K562 (cell line): ENCODE data around the gene GEMIN4. TPM values are rescaled to one million over a fixed set of nuclear protein-coding genes. Genes with fewer than 3 reads are reported as not detected.

Experiments
- ATAC-seq: fragments of 200-7000 bp; cut with Tn5 transposase; 3 replicates; pipeline ENCODE4 v1.9.1; 2020; ENCODE audit warnings: moderate library complexity
- BruUV-seq: library from RNA; stranded (reverse); fragments of 400-500 nt; replicated peaks from 2 replicates; lab custom pipeline; 2021; lab: Mats Ljungman, UMichigan
- CTCF ChIA-PET: fragments of 300-600 bp; formaldehyde crosslinking; extraction: SDS; loops from one replicate; lab custom pipeline; 2021; ENCODE audit warnings: low intra/inter-chr PET ratio; lab: Yijun Ruan, JAX
- POLR2A ChIA-PET: fragments of 300-600, 350-650 bp; sonication (Branson Sonifier 250); formaldehyde crosslinking; extraction: SDS; loops from one replicate; lab custom pipeline; 2021; ENCODE audit warnings: antibody characterized with exemption, inconsistent platforms; lab: Yijun Ruan, JAX
- DNase-seq, 4 experiments: peaks; one replicate each; pipeline versions ENCODE4 v3.0.0 to v3.0.0-alpha.2; 2011 to 2018; ENCODE audit warnings: low spot score in 3 of 4, mixed read lengths in 3 of 4; ENCODE audit errors: extremely low read depth in 1 of 4
- FAIRE-seq: peaks from 2 replicates; lab custom pipeline; 2011; peaks lifted over from hg19 to GRCh38; lab: Jason Lieb, UNC
- H2AFZ ChIP-seq: 2 replicates; pipeline ENCODE4 v1.6.0; 2011; ENCODE audit warnings: low read depth, low read length, control low read depth, inconsistent platforms
- H3K27ac ChIP-seq: fragments of 200-600 bp; 3 replicates; pipeline ENCODE4 v1.8.0; 2011; ENCODE audit warnings: low read depth, mild to moderate bottlenecking, control low read depth, inconsistent platforms, low read length, moderate library complexity, mixed read lengths; ENCODE audit errors: extremely low read depth
- H3K27me3 ChIP-seq, 2 experiments: fragments of 300-600 bp in 1 of 2; 2 replicates in 1 of 2; 3 replicates in 1 of 2; pipeline versions ENCODE4 v1.6.0 to v1.8.0; 2011; ENCODE audit warnings: inconsistent platforms in 2 of 2, low read length in 2 of 2, mild to moderate bottlenecking in 1 of 2, mixed read lengths in 1 of 2, moderate library complexity in 1 of 2; ENCODE audit not compliant: control insufficient read depth in 2 of 2, insufficient read depth in 2 of 2
- H3K36me3 ChIP-seq: fragments of 300-600 bp; 3 replicates; pipeline ENCODE4 v1.8.0; 2011; ENCODE audit warnings: mild to moderate bottlenecking, low read length, inconsistent platforms; ENCODE audit not compliant: control insufficient read depth, insufficient read depth
- H3K4me1 ChIP-seq, 2 experiments: fragments of 200-600 bp in 1 of 2; replicated peaks in 1 of 2; 2 replicates in 1 of 2; 3 replicates in 1 of 2; pipeline versions ENCODE4 v1.5.1 to v1.8.0; 2011; ENCODE audit warnings: inconsistent platforms in 2 of 2, low read length in 2 of 2, mild to moderate bottlenecking in 1 of 2, mixed read lengths in 1 of 2, moderate library complexity in 1 of 2; ENCODE audit not compliant: control insufficient read depth in 2 of 2, insufficient read depth in 2 of 2
- H3K4me2 ChIP-seq: 2 replicates; pipeline ENCODE4 v1.6.1; 2011; ENCODE audit warnings: low read length, control low read depth, inconsistent platforms, mixed read lengths; ENCODE audit not compliant: insufficient read depth
- H3K4me3 ChIP-seq: fragments of 200-600 bp; sonication (generic), shearing (Covaris generic); 2 replicates; pipeline ENCODE4 v1.5.1; 2016; ENCODE audit warnings: control low read depth, inconsistent platforms
- H3K79me2 ChIP-seq: fragments of 200-600 bp; 3 replicates; pipeline ENCODE4 v1.8.0; 2011; ENCODE audit warnings: low read length, inconsistent platforms; ENCODE audit not compliant: control insufficient read depth, insufficient read depth
- H3K9ac ChIP-seq, 2 experiments: 2 replicates each; pipeline versions ENCODE4 v1.6.0 to v1.6.1; 2011; ENCODE audit warnings: low read depth in 2 of 2, low read length in 2 of 2, control low read depth in 1 of 2, inconsistent platforms in 1 of 2, mild to moderate bottlenecking in 1 of 2, mixed read lengths in 1 of 2; ENCODE audit not compliant: insufficient read depth in 1 of 2
- H3K9me1 ChIP-seq: one replicate; pipeline ENCODE4 v1.6.0; 2011; ENCODE audit warnings: inconsistent platforms, mild to moderate bottlenecking, low read length, moderate library complexity; ENCODE audit not compliant: control insufficient read depth, insufficient read depth
- H3K9me3 ChIP-seq: replicated peaks from 2 replicates; pipeline ENCODE4 v1.5.1; 2011; ENCODE audit warnings: low read depth, low read length, inconsistent platforms; ENCODE audit not compliant: control insufficient read depth, insufficient read depth
- H4K20me1 ChIP-seq: replicated peaks from 2 replicates; pipeline ENCODE4 v1.6.1; 2011; ENCODE audit warnings: low read length, inconsistent platforms, mixed read lengths; ENCODE audit not compliant: control insufficient read depth, insufficient read depth
- ZNF239 ChIP-seq: fragments of 250-450 bp; sonication (Bioruptor Pico); IDR thresholded peaks from 2 replicates; pipeline ENCODE4 v1.4.0; 2020; ENCODE audit warnings: mild to moderate bottlenecking
- ZNF766 ChIP-seq: fragments of 200-800 bp; sonication (Bioruptor generic); conservative IDR thresholded peaks from 2 replicates; pipeline ENCODE4 v1.6.1; 2016; ENCODE audit warnings: missing genetic modification characterization, missing compliant biosample characterization
- WGBS: fragments of 100-300 bp; shearing (Covaris generic); methylation state at CpG from one replicate; pipeline ENCODE4 v1.1.6; 2016; ENCODE audit warnings: low coverage, mixed read lengths; ENCODE audit not compliant: insufficient coverage; ENCODE audit errors: missing lambda C conversion rate; 5-methylcytosine and 5-hydroxymethylcytosine counted together
- in situ Hi-C: fragments of 300-500 bp; cut with MboI; formaldehyde crosslinking; loops from 4 replicates; pipeline ENCODE4 v1.15.0; 2018; ENCODE audit warnings: inconsistent platforms, mixed read lengths
- intact Hi-C: fragments of 100-400 bp; cut with micrococcal nuclease; formaldehyde crosslinking; loops from 2 replicates; pipeline ENCODE4 v1.14.2; 2022
- polyA plus RNA-seq, 8 experiments: library from polyadenylated mRNA; depleted of rRNA in 4 of 8; stranded (reverse) in 5 of 8; unstranded in 3 of 8; fragments of >200 nt; fragmentation: Nextera tagmentation in 2 of 8; fragmentation: Illumina TruSeq in 1 of 8; extraction: Ambion mirVana in 2 of 8; extraction: Trizol in 1 of 8; gene quantifications; 2 replicates each; pipeline versions ENCODE4 v1.2.1 to v1.2.3, GENCODE V29; 2011 to 2014; ENCODE audit warnings: inconsistent platforms in 1 of 8, missing spikeins in 1 of 8
- total RNA-seq, 7 experiments: library from RNA; depleted of rRNA in 6 of 7; stranded (reverse); fragments of >200 nt in 6 of 7; fragmentation: Illumina TruSeq in 2 of 7; extraction: Trizol in 2 of 7; gene quantifications; 2 replicates each; pipeline versions ENCODE4 v1.2.1 to v1.2.3, GENCODE V29; 2011 to 2021; ENCODE audit warnings: low replicate concordance in 1 of 7
- TF ChIP-seq, protein P1 (sequence below): fragments of 450-650 bp; formaldehyde crosslinking; IDR thresholded peaks from 2 replicates; pipeline ENCODE4 v1.4.0; 2020; ENCODE audit warnings: mild to moderate bottlenecking, mixed read lengths
- TF ChIP-seq, protein P2 (sequence below), 3 experiments: IDR thresholded peaks in 2 of 3; conservative IDR thresholded peaks in 1 of 3; 2 replicates each; pipeline ENCODE4 v1.5.1; 2011 to 2012; ENCODE audit warnings: low read length in 3 of 3, mild to moderate bottlenecking in 3 of 3, control low read depth in 2 of 3, improper control_type of control experiment in 1 of 3, inconsistent platforms in 1 of 3, low read depth in 1 of 3, mixed read lengths in 1 of 3, moderate library complexity in 1 of 3; ENCODE audit not compliant: insufficient read depth in 2 of 3
- TF ChIP-seq, protein P3 (sequence below): fragments of 200-800 bp; sonication (Bioruptor generic); IDR thresholded peaks from 2 replicates; pipeline ENCODE4 v1.6.1; 2017; ENCODE audit warnings: missing genetic modification characterization, missing compliant biosample characterization

GEMIN4 gene
- total and polyA plus RNA-seq, 9 of the 15 experiments (the other 6 are each of a cell fraction or from before 2014, with no cell fraction given): 1.8 to 42.5 (median 10.8) TPM

- no peak for ATAC-seq
- Histone ChIP-seq H3K9ac (no peak overlapping the region), H3K27ac (no peak overlapping the region), H4K20me1 (no peaks in the 10 kb centered on the region), H3K4me3 (no peak overlapping the region; the same call in 1 of the 2 replicates), H2AFZ (no peak overlapping the region), H3K36me3 (peaks cover 52% of the 10 kb centered on the region; the same call in 2 of the 3 replicates), H3K9me3 (no peaks in the 10 kb centered on the region), H3K27me3 (no peaks in the 10 kb centered on the region), H3K79me2 (peaks cover 56% of the 10 kb centered on the region), H3K4me1 (peaks cover 4 to 9% of the 10 kb centered on the region in 2 experiments; a peak in 3 of 5 replicates), H3K9me1 (no peaks in the 10 kb centered on the region), H3K4me2 (peak overlapping the region; percentile 17; the same call in 1 of the 2 replicates)
- WGBS: 63% methylated on average over 3 of the region's 3 CpGs
- FAIRE-seq: no peak
- in situ Hi-C loops (no loop called here), intact Hi-C loops (no loop called here)
- TF ChIP-seq ZNF766 (CRISPR knock-in tag) (no peak), ZNF239 (CRISPR knock-in tag) (no peak)
- TF ChIP-seq, protein P1, sequence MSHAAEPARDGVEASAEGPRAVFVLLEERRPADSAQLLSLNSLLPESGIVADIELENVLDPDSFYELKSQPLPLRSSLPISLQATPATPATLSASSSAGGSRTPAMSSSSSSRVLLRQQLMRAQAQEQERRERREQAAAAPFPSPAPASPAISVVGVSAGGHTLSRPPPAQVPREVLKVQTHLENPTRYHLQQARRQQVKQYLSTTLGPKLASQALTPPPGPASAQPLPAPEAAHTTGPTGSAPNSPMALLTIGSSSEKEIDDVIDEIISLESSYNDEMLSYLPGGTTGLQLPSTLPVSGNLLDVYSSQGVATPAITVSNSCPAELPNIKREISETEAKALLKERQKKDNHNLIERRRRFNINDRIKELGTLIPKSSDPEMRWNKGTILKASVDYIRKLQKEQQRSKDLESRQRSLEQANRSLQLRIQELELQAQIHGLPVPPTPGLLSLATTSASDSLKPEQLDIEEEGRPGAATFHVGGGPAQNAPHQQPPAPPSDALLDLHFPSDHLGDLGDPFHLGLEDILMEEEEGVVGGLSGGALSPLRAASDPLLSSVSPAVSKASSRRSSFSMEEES (CRISPR knock-in tag): no peak
- TF ChIP-seq, protein P2, sequence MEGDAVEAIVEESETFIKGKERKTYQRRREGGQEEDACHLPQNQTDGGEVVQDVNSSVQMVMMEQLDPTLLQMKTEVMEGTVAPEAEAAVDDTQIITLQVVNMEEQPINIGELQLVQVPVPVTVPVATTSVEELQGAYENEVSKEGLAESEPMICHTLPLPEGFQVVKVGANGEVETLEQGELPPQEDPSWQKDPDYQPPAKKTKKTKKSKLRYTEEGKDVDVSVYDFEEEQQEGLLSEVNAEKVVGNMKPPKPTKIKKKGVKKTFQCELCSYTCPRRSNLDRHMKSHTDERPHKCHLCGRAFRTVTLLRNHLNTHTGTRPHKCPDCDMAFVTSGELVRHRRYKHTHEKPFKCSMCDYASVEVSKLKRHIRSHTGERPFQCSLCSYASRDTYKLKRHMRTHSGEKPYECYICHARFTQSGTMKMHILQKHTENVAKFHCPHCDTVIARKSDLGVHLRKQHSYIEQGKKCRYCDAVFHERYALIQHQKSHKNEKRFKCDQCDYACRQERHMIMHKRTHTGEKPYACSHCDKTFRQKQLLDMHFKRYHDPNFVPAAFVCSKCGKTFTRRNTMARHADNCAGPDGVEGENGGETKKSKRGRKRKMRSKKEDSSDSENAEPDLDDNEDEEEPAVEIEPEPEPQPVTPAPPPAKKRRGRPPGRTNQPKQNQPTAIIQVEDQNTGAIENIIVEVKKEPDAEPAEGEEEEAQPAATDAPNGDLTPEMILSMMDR (IDR thresholded peaks at IDR 0.05 in 2 of 3, conservative IDR thresholded peaks at IDR 0.05 in 1 of 3; ENCODE audit: insufficient read depth in 2 of 3, low read depth in 1 of 3, low read length in 3 of 3): no peak
- TF ChIP-seq, protein P3, sequence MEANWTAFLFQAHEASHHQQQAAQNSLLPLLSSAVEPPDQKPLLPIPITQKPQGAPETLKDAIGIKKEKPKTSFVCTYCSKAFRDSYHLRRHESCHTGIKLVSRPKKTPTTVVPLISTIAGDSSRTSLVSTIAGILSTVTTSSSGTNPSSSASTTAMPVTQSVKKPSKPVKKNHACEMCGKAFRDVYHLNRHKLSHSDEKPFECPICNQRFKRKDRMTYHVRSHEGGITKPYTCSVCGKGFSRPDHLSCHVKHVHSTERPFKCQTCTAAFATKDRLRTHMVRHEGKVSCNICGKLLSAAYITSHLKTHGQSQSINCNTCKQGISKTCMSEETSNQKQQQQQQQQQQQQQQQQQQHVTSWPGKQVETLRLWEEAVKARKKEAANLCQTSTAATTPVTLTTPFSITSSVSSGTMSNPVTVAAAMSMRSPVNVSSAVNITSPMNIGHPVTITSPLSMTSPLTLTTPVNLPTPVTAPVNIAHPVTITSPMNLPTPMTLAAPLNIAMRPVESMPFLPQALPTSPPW (CRISPR knock-in tag): no peak
- no peak for DNase-seq
- ChIA-PET CTCF (interaction anchor here (0.9 kb wide), 1 partner anchor 11 kb away, joined by 6 read pairs; no protein-coding TSS in a partner anchor), POLR2A (interaction anchor here (0.6 kb wide), 1 partner anchor 10 kb away, joined by 3 read pairs; no protein-coding TSS in a partner anchor)
- no TSS peak for BruUV-seq
Observed at GRCh38 chr17:784143-784542, 32.1 kb upstream of the GEMIN4 start.
